Neural cell (in vitro differentiated cells): ENCODE data around the gene ZBTB24.

Source experiments
- CTCF ChIP-seq: fragments of 450-650 bp; IDR thresholded peaks from 2 replicates; pipeline ENCODE4 v1.5.1; 2014; ENCODE audit warnings: antibody characterized with exemption, mild to moderate bottlenecking, moderate library complexity; ENCODE audit not compliant: poor library complexity, severe bottlenecking
- EP300 ChIP-seq: fragments of 450-650 bp; conservative IDR thresholded peaks from 2 replicates; pipeline ENCODE4 v1.6.1; 2014; ENCODE audit warnings: antibody characterized with exemption, mild to moderate bottlenecking, moderate library complexity; ENCODE audit not compliant: poor library complexity, severe bottlenecking
- EZH2 ChIP-seq: fragments of 200-600, 300-800 bp; shearing (Covaris generic), sonication (generic); IDR thresholded peaks from 2 replicates; pipeline ENCODE4 v1.6.1; 2014; ENCODE audit warnings: antibody characterized with exemption, low read length, borderline replicate concordance, mild to moderate bottlenecking; ENCODE audit not compliant: insufficient read depth, poor library complexity, severe bottlenecking
- MXI1 ChIP-seq: fragments of 450-650 bp; conservative IDR thresholded peaks from 2 replicates; pipeline ENCODE4 v1.6.1; 2014; ENCODE audit warnings: antibody characterized with exemption, mild to moderate bottlenecking; ENCODE audit not compliant: poor library complexity, severe bottlenecking
- POLR2AphosphoS5 ChIP-seq: IDR thresholded peaks from 2 replicates; pipeline ENCODE4 v1.6.1; 2012

- TF ChIP-seq CTCF (no peak), POLR2AphosphoS5 (no peak), EP300 (no peak), EZH2 (no peak), MXI1 (no peak)
Observed at GRCh38 chr6:109472132-109472995, 10.7 kb downstream of the ZBTB24 start.
